GM19023 (cell line): ENCODE results near the gene CCDC197.
A peak's percentile ranks its signal among the peaks of the same experiment; 100 is the strongest.

Experiments used
- ATAC-seq: cut with Tn5 transposase; IDR thresholded peaks from one replicate; pipeline ENCODE4 v1.9.1; 2021; ENCODE audit warnings: mild to moderate bottlenecking, moderate library complexity; ENCODE audit not compliant: unreplicated experiment

CCDC197 gene

DNA sequence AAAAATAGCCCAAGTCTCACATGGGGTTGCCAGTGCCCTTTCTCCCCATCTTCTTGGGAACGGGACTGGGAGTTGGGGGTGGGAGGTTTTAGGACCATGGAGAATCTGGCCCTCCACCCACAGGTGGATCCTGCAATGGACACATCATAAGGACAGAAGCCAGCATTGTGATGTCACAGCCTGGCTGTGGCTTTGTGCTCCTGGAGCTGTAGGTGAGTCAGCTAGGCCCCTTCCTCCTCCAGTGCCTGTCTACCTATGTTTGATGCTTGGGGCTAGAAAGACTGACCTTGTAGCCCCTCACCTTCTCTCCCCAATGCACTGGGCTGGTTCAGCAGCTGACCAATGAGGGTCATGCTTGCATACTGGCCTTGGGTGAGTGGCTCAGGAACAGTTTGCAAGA is at the start of gene CCDC197:
TSS of gene CCDC197 (plus strand) at position 220 of the 400 bp plus-strand sequence. CDS start 831 bp downstream, outside the sequence.
- ATAC-seq, result no peak

DNA sequence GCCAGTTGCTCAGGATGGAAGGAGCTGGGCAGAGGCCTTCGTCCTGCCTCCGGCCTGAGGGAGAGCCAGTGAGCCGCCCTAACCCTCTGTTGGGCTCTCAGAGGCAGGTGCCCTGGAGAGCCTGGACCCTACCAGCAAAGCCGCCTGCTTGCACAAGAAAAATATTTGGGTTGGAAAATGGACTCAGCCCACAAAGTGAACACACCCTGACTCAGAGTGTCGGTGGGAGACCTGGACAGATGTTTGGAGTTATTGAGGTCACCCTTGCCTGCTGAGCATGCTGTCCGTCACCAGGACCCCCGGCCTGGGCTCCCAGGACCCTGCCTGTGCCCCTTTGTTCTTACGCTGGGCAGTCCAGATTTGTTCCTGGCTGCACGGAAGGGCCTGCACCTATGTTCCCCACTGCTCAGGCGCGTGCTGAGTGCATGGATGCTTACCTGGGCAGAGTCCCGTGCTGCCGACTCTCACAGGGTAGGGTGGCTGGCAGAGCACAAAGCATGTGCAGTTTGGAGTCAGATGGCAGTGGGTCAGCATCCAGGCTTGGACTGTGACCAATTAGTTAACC is 47.5 kb upstream of the CCDC197 start:
- ATAC-seq, result no peak

DNA sequence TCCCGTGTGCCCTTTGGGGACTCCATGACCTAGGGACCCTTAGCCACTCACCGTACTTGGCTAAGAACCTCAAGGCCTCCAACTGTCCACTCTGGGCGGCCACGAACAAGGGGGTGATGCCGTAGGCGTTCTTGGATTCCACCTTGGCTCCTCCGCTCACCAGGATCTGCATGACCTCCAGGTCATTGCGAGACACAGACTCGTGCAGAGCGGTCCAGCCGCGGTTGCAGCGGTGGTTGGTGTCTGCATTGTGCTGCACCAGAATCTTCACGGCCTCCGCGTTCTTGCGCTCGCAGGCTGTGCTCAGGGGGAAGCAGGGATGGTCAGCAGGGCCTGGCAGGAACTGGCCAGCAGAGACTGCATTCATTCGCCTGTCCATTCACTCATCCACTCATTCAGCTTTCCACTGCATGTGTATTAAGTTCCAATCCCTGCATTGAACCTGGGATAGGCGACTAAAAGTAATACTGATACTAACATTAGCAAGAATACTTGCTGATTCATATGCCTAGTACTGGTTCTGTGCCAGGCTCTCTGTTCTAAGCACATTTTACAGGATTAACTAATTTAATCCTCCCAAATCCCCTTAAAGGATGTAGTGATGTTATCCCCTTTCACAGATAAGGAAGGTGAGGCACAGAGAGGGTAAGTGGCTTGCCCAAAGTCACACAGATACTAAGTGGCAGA is 46.0 kb upstream of the CCDC197 start:
- no peak for ATAC-seq

GRCh38 chr14:93951635-93952540 is 45.2 kb upstream of the CCDC197 start:
- ATAC-seq, result no peak

GRCh38 chr14:93952829-93953228 is 44.3 kb upstream of the CCDC197 start:
- no peak for ATAC-seq

GRCh38 chr14:93953263-93953662 is 43.8 kb upstream of the CCDC197 start:
- ATAC-seq, result no peak

DNA sequence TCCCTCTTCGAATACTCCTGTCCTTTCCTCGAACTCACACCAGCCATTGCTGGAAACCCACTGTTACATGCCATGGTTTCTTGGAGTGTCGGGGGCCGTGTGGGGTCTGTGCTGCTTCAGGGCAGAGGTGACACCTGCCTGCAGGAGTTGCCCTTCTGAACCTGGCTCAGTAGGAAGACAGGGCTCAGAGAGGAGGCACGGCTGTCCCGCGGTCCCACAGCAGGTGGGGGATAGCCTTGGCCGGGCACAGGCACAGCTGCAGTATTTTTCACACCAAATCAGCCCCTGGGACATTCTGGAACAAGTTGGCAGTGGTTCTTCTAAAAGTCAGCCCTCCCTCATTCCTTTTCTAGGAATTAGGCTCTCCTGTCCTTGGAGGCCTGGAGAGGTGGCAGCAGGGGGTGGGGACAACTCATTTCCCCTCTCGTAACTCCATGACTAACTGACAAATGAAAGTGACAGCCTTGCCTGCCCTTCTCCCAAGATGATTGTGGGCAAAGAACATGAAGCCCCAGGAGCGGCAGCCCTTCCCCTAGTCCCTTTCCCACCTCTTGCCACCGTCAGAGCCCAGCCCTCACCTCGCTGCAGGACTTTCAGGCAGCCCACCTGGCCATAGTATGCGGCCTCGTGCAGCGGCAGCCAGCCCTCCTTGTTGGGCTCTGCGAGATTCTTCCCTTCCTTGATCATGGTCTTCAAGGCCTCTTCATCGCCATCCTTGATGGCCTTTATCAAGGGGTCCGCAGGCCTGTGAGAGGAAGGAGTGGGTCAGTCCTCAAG is 43.2 kb upstream of the CCDC197 start:
- ATAC-seq, result no peak

- no peak for ATAC-seq
Observed at GRCh38 chr14:93954516-93954830, 42.6 kb upstream of the CCDC197 start.

DNA sequence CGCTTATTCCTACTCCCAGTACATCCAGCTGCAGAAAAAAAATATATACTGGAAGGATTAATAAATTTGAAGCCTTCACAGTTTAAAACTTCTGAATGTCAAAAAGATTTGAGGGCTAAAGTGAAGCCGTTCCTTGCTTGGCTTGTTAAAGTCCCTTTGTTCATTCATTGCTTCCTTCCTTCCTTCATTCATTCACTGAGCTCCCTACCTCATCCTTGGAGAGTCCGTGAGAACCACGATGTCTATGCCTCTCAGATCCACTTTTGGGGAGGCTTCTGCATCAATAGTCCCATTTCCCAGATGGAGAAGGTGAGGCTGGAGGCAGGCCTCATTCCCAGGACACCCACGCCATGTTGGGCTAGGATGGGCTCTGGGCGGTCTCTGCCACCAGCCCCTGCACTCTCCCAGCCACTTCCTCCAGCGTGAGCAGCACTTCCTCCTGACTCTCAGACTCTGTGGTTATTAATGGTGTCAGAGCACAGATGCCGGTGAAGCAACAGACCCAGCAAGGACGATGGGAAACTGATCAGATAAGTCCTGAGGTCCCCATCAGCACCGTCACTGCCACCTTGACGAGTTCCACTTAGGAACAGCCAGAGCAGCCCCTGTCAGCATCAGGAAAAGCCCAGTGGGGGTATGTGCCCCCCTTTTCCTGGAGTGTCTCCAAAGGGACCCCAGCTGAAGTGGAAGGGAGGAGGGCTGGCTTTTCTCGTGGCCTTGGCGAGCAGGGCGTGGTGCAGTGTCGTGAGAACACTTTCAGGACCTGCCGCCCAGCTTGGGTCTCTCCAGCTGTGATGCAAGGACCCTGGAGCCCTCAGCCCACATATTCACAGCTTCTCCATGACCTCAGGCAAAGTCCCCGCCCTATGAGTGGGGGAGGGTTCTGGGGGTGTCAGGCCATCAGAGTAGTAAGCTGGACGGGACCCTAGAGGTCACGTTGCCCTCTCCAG is 41.9 kb upstream of the CCDC197 start:
- peak; percentile 29 for ATAC-seq

- no peak for ATAC-seq
Observed at GRCh38 chr14:93955850-93956481, 41.1 kb upstream of the CCDC197 start.

GRCh38 chr14:93956514-93957332 is 40.4 kb upstream of the CCDC197 start:
- no peak for ATAC-seq

DNA sequence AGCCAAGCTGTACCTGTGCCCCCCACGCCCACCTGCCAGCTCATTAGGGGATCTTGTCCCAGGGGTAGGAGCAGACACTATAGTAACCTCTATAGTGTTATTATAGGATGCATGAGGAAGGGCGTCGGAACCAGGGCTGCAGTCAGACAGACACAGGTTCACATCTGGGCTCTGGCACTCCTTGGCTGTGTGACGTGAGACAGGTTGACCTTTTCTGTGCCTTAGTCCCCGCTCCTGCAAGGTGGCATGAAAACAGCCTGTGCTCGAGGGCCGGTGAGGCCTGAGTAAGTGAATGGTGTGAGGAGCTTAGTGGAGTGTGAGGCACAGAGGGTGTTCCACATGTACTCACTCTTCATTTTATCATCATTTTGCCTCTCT is 39.8 kb upstream of the CCDC197 start:
- no peak for ATAC-seq

DNA sequence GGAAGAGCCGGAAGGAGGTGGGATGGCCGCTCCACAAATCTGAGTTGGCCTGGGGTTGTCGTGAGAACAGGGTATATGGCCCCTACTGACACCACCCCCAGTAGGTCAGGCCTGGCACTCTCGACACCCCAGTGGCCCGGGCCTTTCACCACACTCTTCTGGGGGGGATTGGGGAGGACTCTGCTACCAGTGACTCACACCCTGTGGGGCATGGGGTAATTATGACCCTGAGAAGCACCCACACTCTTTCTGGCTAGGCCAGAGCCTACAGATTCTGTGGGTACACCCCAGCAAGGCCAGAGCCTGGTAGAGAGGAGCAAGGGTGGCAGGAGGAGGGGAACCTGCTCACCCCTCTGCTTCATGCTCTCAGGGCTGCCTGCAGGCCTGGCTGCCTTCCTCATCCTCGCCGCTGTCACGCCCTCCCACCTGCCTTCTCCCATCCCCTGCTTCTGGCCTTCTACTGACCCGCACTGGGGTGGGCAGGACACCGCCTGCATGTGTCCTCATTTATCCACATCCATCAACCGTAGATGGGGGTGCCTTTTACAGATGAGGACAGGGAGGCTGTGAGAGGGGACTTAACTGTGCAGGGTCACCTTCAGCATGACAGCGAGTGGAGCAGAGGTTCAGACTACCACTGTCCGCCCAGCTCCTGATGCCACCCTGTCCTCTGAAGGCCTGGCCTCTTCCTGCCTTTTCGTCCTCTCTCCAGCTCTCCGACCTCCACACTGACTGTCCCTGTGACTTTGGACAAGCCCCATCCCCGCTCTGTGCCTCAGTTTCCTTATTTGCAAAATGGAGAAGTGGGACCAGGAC is 39.1 kb upstream of the CCDC197 start:
- no peak for ATAC-seq

DNA sequence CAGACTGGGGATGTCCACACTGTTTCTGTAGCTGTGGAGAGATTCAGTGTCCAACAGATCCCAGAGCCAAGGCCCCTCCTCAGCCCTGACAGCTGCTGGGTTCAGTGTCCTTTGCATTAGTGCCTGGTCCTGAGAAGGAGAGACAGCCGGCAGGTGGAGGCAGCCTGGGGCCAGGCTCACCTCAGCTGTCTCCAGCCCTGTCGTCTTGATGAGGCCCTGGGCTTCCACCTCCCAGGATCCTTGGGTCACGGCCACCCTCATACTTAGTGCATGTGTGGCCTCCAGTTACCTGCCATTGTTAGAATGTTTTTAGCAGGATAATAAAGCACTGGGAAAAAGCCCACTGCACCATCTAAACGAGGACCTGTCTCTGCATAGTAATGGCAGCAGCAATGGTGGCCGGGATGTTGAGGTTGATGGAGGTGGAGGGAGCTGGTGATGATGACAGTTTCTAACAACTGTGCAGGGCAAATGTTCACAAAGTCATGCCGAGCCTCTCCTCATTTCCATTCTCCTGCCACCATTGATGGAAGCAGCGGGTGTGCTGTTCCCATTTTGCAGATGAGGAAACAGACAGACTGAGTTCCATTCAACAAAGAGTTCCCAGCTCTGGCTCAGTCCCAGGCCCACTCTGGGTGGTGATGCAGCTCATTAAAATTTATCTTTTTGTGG is 38.4 kb upstream of the CCDC197 start:
- no peak for ATAC-seq

GRCh38 chr14:93959239-93960107 is 37.6 kb upstream of the CCDC197 start:
- ATAC-seq, result peak; percentile 65

GRCh38 chr14:93960108-93960475 is 37.0 kb upstream of the CCDC197 start:
- ATAC-seq, result no peak
